Measurements from ENCODE around the gene CDYL.
"Not testable (repeated sequence)": the region's sequence is repeated elsewhere in the genome, so short reads cannot be mapped to it uniquely, and the experiment has no call there.

Gene CDYL

GRCh38 chr6:4819706-4820283 is 43.6 kb downstream of the CDYL start:
- Histone ChIP-seq H3K27me3 (no peaks in the 10 kb centered on the region), H3K27ac (no peak overlapping the region), H3K4me3 (ENCODE audit: low read depth in 1 of 2, low read length in 1 of 2) (no peak overlapping the region), H3K36me3 (no peaks in the 10 kb centered on the region), H3K4me1 (ENCODE audit: control insufficient read depth in 1 of 2, insufficient read depth in 1 of 2, low read depth in 1 of 2, low read length in 1 of 2) (no peaks in the 10 kb centered on the region), H3K9me3 (no peaks in the 10 kb centered on the region)
- no peak for TF ChIP-seq CTCF (IDR thresholded peaks at IDR 0.05)

- no peak for TF ChIP-seq CTCF (IDR thresholded peaks at IDR 0.05)
- no peaks in the 10 kb centered on the region for H3K36me3 ChIP-seq
- no peaks in the 10 kb centered on the region for H3K4me1 ChIP-seq (ENCODE audit: control insufficient read depth in 1 of 2, insufficient read depth in 1 of 2, low read depth in 1 of 2, low read length in 1 of 2)
- no peaks in the 10 kb centered on the region for H3K27me3 ChIP-seq
- no peak overlapping the region for H3K4me3 ChIP-seq (ENCODE audit: low read depth in 1 of 2, low read length in 1 of 2)
- no peak overlapping the region for H3K27ac ChIP-seq
- no peaks in the 10 kb centered on the region for H3K9me3 ChIP-seq
Observed at GRCh38 chr6:4820704-4821276, 44.6 kb downstream of the CDYL start.

- H3K36me3 ChIP-seq: no peaks in the 10 kb centered on the region
- no peak overlapping the region for H3K4me3 ChIP-seq (ENCODE audit: low read depth in 1 of 2, low read length in 1 of 2)
- H3K27me3 ChIP-seq: no peaks in the 10 kb centered on the region
- no peak for TF ChIP-seq CTCF (IDR thresholded peaks at IDR 0.05)
- no peak overlapping the region for H3K27ac ChIP-seq
- H3K4me1 ChIP-seq (ENCODE audit: control insufficient read depth in 1 of 2, insufficient read depth in 1 of 2, low read depth in 1 of 2, low read length in 1 of 2): no peaks in the 10 kb centered on the region
- no peaks in the 10 kb centered on the region for H3K9me3 ChIP-seq
Observed at GRCh38 chr6:4822476-4822875, 46.3 kb downstream of the CDYL start.

- Histone ChIP-seq H3K4me1 (ENCODE audit: control insufficient read depth in 1 of 2, insufficient read depth in 1 of 2, low read depth in 1 of 2, low read length in 1 of 2) (no peaks in the 10 kb centered on the region), H3K27me3 (no peaks in the 10 kb centered on the region), H3K9me3 (no peaks in the 10 kb centered on the region), H3K27ac (no peak overlapping the region), H3K4me3 (ENCODE audit: low read depth in 1 of 2, low read length in 1 of 2) (no peak overlapping the region), H3K36me3 (no peaks in the 10 kb centered on the region)
- TF ChIP-seq CTCF (IDR thresholded peaks at IDR 0.05): no peak
Observed at GRCh38 chr6:4828187-4828698, 52.0 kb downstream of the CDYL start.

- no peaks in the 10 kb centered on the region for H3K4me1 ChIP-seq (ENCODE audit: control insufficient read depth in 1 of 2, insufficient read depth in 1 of 2, low read depth in 1 of 2, low read length in 1 of 2)
- no peaks in the 10 kb centered on the region for H3K36me3 ChIP-seq
- TF ChIP-seq CTCF (IDR thresholded peaks at IDR 0.05): no peak
- no peaks in the 10 kb centered on the region for H3K27me3 ChIP-seq
- H3K27ac ChIP-seq: no peak overlapping the region
- no peaks in the 10 kb centered on the region for H3K9me3 ChIP-seq
- H3K4me3 ChIP-seq (ENCODE audit: low read depth in 1 of 2, low read length in 1 of 2): no peak overlapping the region
Observed at GRCh38 chr6:4829089-4829488, 52.9 kb downstream of the CDYL start.

GRCh38 chr6:4835540-4835939 is 59.3 kb downstream of the CDYL start:
- H3K4me3 ChIP-seq (ENCODE audit: low read depth in 1 of 2, low read length in 1 of 2); H3K36me3 ChIP-seq; H3K27ac ChIP-seq; H3K9me3 ChIP-seq; H3K4me1 ChIP-seq (ENCODE audit: control insufficient read depth in 1 of 2, insufficient read depth in 1 of 2, low read depth in 1 of 2, low read length in 1 of 2); H3K27me3 ChIP-seq: not testable (repeated sequence)

Data from neutrophil (primary cell).